WTC11 (cell line): Measurements from ENCODE around the gene FANCI. TPM values are rescaled to one million over a fixed set of nuclear protein-coding genes. Genes with fewer than 3 reads are reported as not detected.

ENCODE experiments used
- ATAC-seq: fragments of 200-7000 bp; cut with Tn5 transposase; 2 replicates; pipeline ENCODE4 v1.10.0; 2021; ENCODE audit warnings: mild to moderate bottlenecking, moderate library complexity
- CTCF ChIA-PET: fragments of 300-600 bp; sonication (Branson Sonifier 250); formaldehyde crosslinking; loops from one replicate; lab custom pipeline; 2021; ENCODE audit warnings: antibody characterized with exemption; lab: Charles Lee
- POLR2A ChIA-PET: fragments of 350-600 bp; sonication (Branson Sonifier 250); formaldehyde crosslinking; loops from one replicate; lab custom pipeline; 2021; ENCODE audit warnings: antibody characterized with exemption; lab: Charles Lee
- DNase-seq: peaks from one replicate; pipeline ENCODE4 v3.0.0; 2021; ENCODE audit warnings: low spot score
- H3K27ac Mint-ChIP-seq: 2 replicates; pipeline ENCODE4 v1.8.0; 2021; ENCODE audit warnings: mixed read lengths
- H3K27me3 Mint-ChIP-seq: 2 replicates; pipeline ENCODE4 v1.8.0; 2021; ENCODE audit warnings: low read depth, mild to moderate bottlenecking, moderate library complexity, mixed read lengths
- H3K36me3 Mint-ChIP-seq: 2 replicates; pipeline ENCODE4 v1.8.0; 2021; ENCODE audit warnings: mixed read lengths
- H3K4me1 Mint-ChIP-seq: 2 replicates; pipeline ENCODE4 v1.8.0; 2022; ENCODE audit warnings: mixed read lengths
- H3K4me3 Mint-ChIP-seq: 2 replicates; pipeline ENCODE4 v1.8.0; 2021; ENCODE audit warnings: mild to moderate bottlenecking, moderate library complexity, mixed read lengths
- H3K9me3 Mint-ChIP-seq: 2 replicates; pipeline ENCODE4 v1.8.0; 2021; ENCODE audit warnings: mixed read lengths
- ATF2 ChIP-seq: sonication (generic); formaldehyde crosslinking; IDR thresholded peaks from 2 replicates; pipeline ENCODE4 v1.8.1; 2022; ENCODE audit warnings: low read depth, missing genetic modification reagents, borderline replicate concordance
- ATF6 ChIP-seq: sonication (generic); formaldehyde crosslinking; IDR thresholded peaks from 2 replicates; pipeline ENCODE4 v1.8.1; 2023; ENCODE audit warnings: mild to moderate bottlenecking, missing genetic modification reagents
- ERG ChIP-seq: fragments of 250-450 bp; sonication (Bioruptor Pico); IDR thresholded peaks from 2 replicates; pipeline ENCODE4 v1.8.0; 2021; ENCODE audit warnings: mild to moderate bottlenecking
- ESRRA ChIP-seq: sonication (generic); formaldehyde crosslinking; IDR thresholded peaks from 2 replicates; pipeline ENCODE4 v1.8.1; 2022; ENCODE audit warnings: mild to moderate bottlenecking, missing genetic modification reagents, borderline replicate concordance
- ETV6 ChIP-seq: sonication (generic); formaldehyde crosslinking; IDR thresholded peaks from 2 replicates; pipeline ENCODE4 v1.8.1; 2022; ENCODE audit warnings: mild to moderate bottlenecking, missing genetic modification reagents
- FOXJ3 ChIP-seq: sonication (generic); formaldehyde crosslinking; IDR thresholded peaks from 2 replicates; pipeline ENCODE4 v1.9.0; 2021; ENCODE audit warnings: missing genetic modification reagents, mild to moderate bottlenecking, borderline replicate concordance
- MLX ChIP-seq: sonication (generic); formaldehyde crosslinking; IDR thresholded peaks from 2 replicates; pipeline ENCODE4 v1.8.1; 2023; ENCODE audit warnings: mild to moderate bottlenecking, missing genetic modification reagents, moderate library complexity
- NR2C2 ChIP-seq: sonication (generic); formaldehyde crosslinking; IDR thresholded peaks from 2 replicates; pipeline ENCODE4 v1.8.0; 2022; ENCODE audit warnings: mild to moderate bottlenecking, missing genetic modification reagents
- RELA ChIP-seq: sonication (generic); formaldehyde crosslinking; IDR thresholded peaks from 2 replicates; pipeline ENCODE4 v1.8.1; 2022; ENCODE audit warnings: missing genetic modification reagents, mild to moderate bottlenecking, borderline replicate concordance
- ZNF232 ChIP-seq: sonication (generic); formaldehyde crosslinking; IDR thresholded peaks from 2 replicates; pipeline ENCODE4 v1.8.0; 2022; ENCODE audit warnings: mild to moderate bottlenecking, missing genetic modification reagents
- ZNF423 ChIP-seq: fragments of 250-450 bp; sonication (Bioruptor Pico); IDR thresholded peaks from 2 replicates; pipeline ENCODE4 v2.1.2; 2022; ENCODE audit warnings: mild to moderate bottlenecking, moderate library complexity
- ZNF512 ChIP-seq: sonication (generic); formaldehyde crosslinking; IDR thresholded peaks from 2 replicates; pipeline ENCODE4 v1.8.1; 2022; ENCODE audit warnings: missing genetic modification reagents, borderline replicate concordance
- ZNF532 ChIP-seq: fragments of 250-450 bp; sonication (Bioruptor Pico); IDR thresholded peaks from 2 replicates; pipeline ENCODE4 v1.9.0; 2021; ENCODE audit warnings: mild to moderate bottlenecking, borderline replicate concordance
- total RNA-seq: library from RNA; stranded (reverse); gene quantifications from 3 replicates; pipeline ENCODE4 v1.2.3, GENCODE V29; 2021

Gene FANCI
- total RNA-seq, 1 experiment from 2014 or later: 108 TPM

GRCh38 chr15:89227425-89227824, 16.4 kb upstream of the FANCI start:
- CTCF ChIA-PET: interaction anchor here (1.1 to 2.6 kb wide), 3 partner anchors 17 to 131 kb away, joined by 5 to 15 read pairs (median 8); partner anchors contain the start of gene FANCI
- Mint-ChIP-seq H3K27me3 (peaks cover 3% of the 10 kb centered on the region), H3K9me3 (no peaks in the 10 kb centered on the region), H3K4me1 (no peaks in the 10 kb centered on the region; the same call in 1 of the 2 replicates), H3K4me3 (no peak overlapping the region), H3K36me3 (no peaks in the 10 kb centered on the region), H3K27ac (no peak overlapping the region)
- POLR2A ChIA-PET: no interaction called here
- DNase-seq (no peak), ATAC-seq (peak; percentile 74)
- no peak for TF ChIP-seq ZNF232
- TF ChIP-seq ESRRA (CRISPR knock-in tag): no peak
- no peak for TF ChIP-seq NR2C2 (CRISPR knock-in tag)
- TF ChIP-seq RELA (CRISPR knock-in tag): no peak
- TF ChIP-seq ZNF423 (CRISPR knock-in tag): no peak
- no peak for TF ChIP-seq ATF6 (CRISPR knock-in tag)
- no peak for TF ChIP-seq ZNF512 (CRISPR knock-in tag)
- no peak for TF ChIP-seq ETV6 (CRISPR knock-in tag)
- no peak for TF ChIP-seq MLX (CRISPR knock-in tag)
- TF ChIP-seq FOXJ3: no peak
- no peak for TF ChIP-seq ERG (CRISPR knock-in tag)

GRCh38 chr15:89230277-89230676, 13.5 kb upstream of the FANCI start:
- H3K27me3 Mint-ChIP-seq: peaks cover 9% of the 10 kb centered on the region
- H3K4me3 Mint-ChIP-seq: no peak overlapping the region
- ChIA-PET CTCF (interaction anchor here (0.7 to 2.6 kb wide), 11 partner anchors 8 to 115 kb away, joined by 3 to 22 read pairs (median 6); partner anchors contain the start of genes FANCI and POLG), POLR2A (interaction anchor here (0.6 to 0.7 kb wide), 2 partner anchors 116 to 1044 kb away, joined by 5 to 7 read pairs; no protein-coding TSS in a partner anchor)
- peak; percentile 79 for ATAC-seq
- H3K4me1 Mint-ChIP-seq: no peaks in the 10 kb centered on the region; the same call in 1 of the 2 replicates
- H3K27ac Mint-ChIP-seq: no peak overlapping the region
- H3K36me3 Mint-ChIP-seq: no peaks in the 10 kb centered on the region
- no peaks in the 10 kb centered on the region for H3K9me3 Mint-ChIP-seq
- no peak for DNase-seq
- TF ChIP-seq ZNF532 (no peak), ATF2 (CRISPR knock-in tag) (no peak)
